Neuron (in vitro differentiated cells): Measurements from ENCODE around the gene SEC31B.

Source experiments
- H2AFZ ChIP-seq: one replicate; pipeline ENCODE4 v1.6.1; 2013; ENCODE audit warnings: low read depth, mild to moderate bottlenecking, inconsistent platforms, low read length, moderate library complexity
- H3K27me3 ChIP-seq: one replicate; pipeline ENCODE4 v1.6.1; 2013; ENCODE audit warnings: low read length; ENCODE audit not compliant: insufficient read depth
- H3K36me3 ChIP-seq: one replicate; pipeline ENCODE4 v1.6.1; 2013; ENCODE audit warnings: low read length; ENCODE audit not compliant: insufficient read depth
- H3K4me1 ChIP-seq: one replicate; pipeline ENCODE4 v1.6.1; 2013; ENCODE audit warnings: low read length; ENCODE audit not compliant: insufficient read depth
- H3K4me3 ChIP-seq: 2 replicates; pipeline ENCODE4 v1.5.1; 2013; ENCODE audit warnings: mild to moderate bottlenecking, low read length, moderate library complexity
- H3K9me3 ChIP-seq: one replicate; pipeline ENCODE4 v1.6.1; 2013; ENCODE audit warnings: low read length

The SEC31B gene

GRCh38 chr10:100544950-100545349 is 25.3 kb upstream of the SEC31B start:
- Histone ChIP-seq H3K4me1 (no peaks in the 10 kb centered on the region), H2AFZ (no peak overlapping the region), H3K4me3 (no peak overlapping the region), H3K36me3 (peaks cover 90% of the 10 kb centered on the region), H3K9me3 (no peaks in the 10 kb centered on the region), H3K27me3 (no peaks in the 10 kb centered on the region)

GRCh38 chr10:100537475-100537874 is 17.8 kb upstream of the SEC31B start:
- H3K9me3 ChIP-seq, result no peaks in the 10 kb centered on the region
- H3K4me1 ChIP-seq, result peaks cover 17% of the 10 kb centered on the region
- no peak overlapping the region for H3K4me3 ChIP-seq
- H3K27me3 ChIP-seq, result no peaks in the 10 kb centered on the region
- peaks cover 40% of the 10 kb centered on the region for H3K36me3 ChIP-seq
- H2AFZ ChIP-seq, result no peak overlapping the region

GRCh38 chr10:100535715-100536353 is 16.2 kb upstream of the SEC31B start, which contains the start of gene HIF1AN:
TSS of gene HIF1AN (plus strand) at chr10:100535943. CDS start at chr10:100535959, 16 bp downstream.
- Histone ChIP-seq H3K4me1 (peaks cover 17% of the 10 kb centered on the region), H3K36me3 (peaks cover 27% of the 10 kb centered on the region), H3K27me3 (no peaks in the 10 kb centered on the region), H3K9me3 (no peaks in the 10 kb centered on the region), H2AFZ (peak within 1 kb of the TSS; percentile 67), H3K4me3 (peak within 1 kb of the TSS; percentile 97)

- peak overlapping the region; percentile 67 for H2AFZ ChIP-seq
- peak overlapping the region; percentile 97 for H3K4me3 ChIP-seq
- H3K36me3 ChIP-seq, result peaks cover 22% of the 10 kb centered on the region
- H3K27me3 ChIP-seq, result no peaks in the 10 kb centered on the region
- H3K4me1 ChIP-seq, result peaks cover 17% of the 10 kb centered on the region
- no peaks in the 10 kb centered on the region for H3K9me3 ChIP-seq
Observed at GRCh38 chr10:100535338-100535714, 15.7 kb upstream of the SEC31B start.

- Histone ChIP-seq H3K4me1 (peaks cover 20% of the 10 kb centered on the region), H3K9me3 (no peaks in the 10 kb centered on the region), H3K36me3 (peaks cover 18% of the 10 kb centered on the region), H2AFZ (peak overlapping the region; percentile 67), H3K27me3 (no peaks in the 10 kb centered on the region), H3K4me3 (no peak overlapping the region)
Observed at GRCh38 chr10:100534726-100535125, 15.1 kb upstream of the SEC31B start.

- no peak overlapping the region for H2AFZ ChIP-seq
- H3K4me3 ChIP-seq, result no peak overlapping the region
- H3K4me1 ChIP-seq, result peaks cover 23% of the 10 kb centered on the region
- peaks cover 3% of the 10 kb centered on the region for H3K36me3 ChIP-seq
- no peaks in the 10 kb centered on the region for H3K9me3 ChIP-seq
- H3K27me3 ChIP-seq, result no peaks in the 10 kb centered on the region
Observed at GRCh38 chr10:100531761-100532160, 12.1 kb upstream of the SEC31B start.

- Histone ChIP-seq H3K4me1 (peaks cover 15% of the 10 kb centered on the region), H3K4me3 (peak within 1 kb of the TSS; percentile 85), H2AFZ (peak within 1 kb of the TSS; percentile 85), H3K27me3 (no peaks in the 10 kb centered on the region), H3K36me3 (peaks cover 23% of the 10 kb centered on the region), H3K9me3 (no peaks in the 10 kb centered on the region)
Observed at GRCh38 chr10:100529475-100530298, 10.0 kb upstream of the SEC31B start, which contains the start of gene NDUFB8. TSS of gene NDUFB8 (minus strand) at chr10:100529871. CDS start at chr10:100529851, 20 bp downstream.

GRCh38 chr10:100528921-100529474 is 9.3 kb upstream of the SEC31B start:
- H3K4me3 ChIP-seq, result peak overlapping the region; percentile 85
- H2AFZ ChIP-seq, result peak overlapping the region; percentile 85
- peaks cover 15% of the 10 kb centered on the region for H3K4me1 ChIP-seq
- H3K36me3 ChIP-seq, result peaks cover 30% of the 10 kb centered on the region
- H3K27me3 ChIP-seq, result no peaks in the 10 kb centered on the region
- no peaks in the 10 kb centered on the region for H3K9me3 ChIP-seq

GRCh38 chr10:100528123-100528886 is 8.6 kb upstream of the SEC31B start:
- H3K9me3 ChIP-seq, result no peaks in the 10 kb centered on the region
- H2AFZ ChIP-seq, result no peak overlapping the region
- peaks cover 36% of the 10 kb centered on the region for H3K36me3 ChIP-seq
- peaks cover 15% of the 10 kb centered on the region for H3K4me1 ChIP-seq
- H3K4me3 ChIP-seq, result peak overlapping the region; percentile 85
- no peaks in the 10 kb centered on the region for H3K27me3 ChIP-seq

- peaks cover 37% of the 10 kb centered on the region for H3K36me3 ChIP-seq
- H3K27me3 ChIP-seq, result no peaks in the 10 kb centered on the region
- H3K4me1 ChIP-seq, result peaks cover 12% of the 10 kb centered on the region
- no peak overlapping the region for H3K4me3 ChIP-seq
- H3K9me3 ChIP-seq, result no peaks in the 10 kb centered on the region
- no peak overlapping the region for H2AFZ ChIP-seq
Observed at GRCh38 chr10:100524638-100525037, 5.0 kb upstream of the SEC31B start.

GRCh38 chr10:100524206-100524605 is 4.5 kb upstream of the SEC31B start:
- Histone ChIP-seq H2AFZ (no peak overlapping the region), H3K36me3 (peaks cover 37% of the 10 kb centered on the region), H3K9me3 (no peaks in the 10 kb centered on the region)

GRCh38 chr10:100522945-100523344 is 3.3 kb upstream of the SEC31B start:
- no peaks in the 10 kb centered on the region for H3K27me3 ChIP-seq
- H3K4me3 ChIP-seq, result no peak overlapping the region
- H3K36me3 ChIP-seq, result peaks cover 37% of the 10 kb centered on the region
- H3K4me1 ChIP-seq, result no peaks in the 10 kb centered on the region
- no peaks in the 10 kb centered on the region for H3K9me3 ChIP-seq
- H2AFZ ChIP-seq, result no peak overlapping the region

More at GRCh38 chr10:100524206-100524605, 4.5 kb upstream of the SEC31B start:
- Histone ChIP-seq H3K4me1 (peaks cover 11% of the 10 kb centered on the region), H3K4me3 (no peak overlapping the region), H3K27me3 (no peaks in the 10 kb centered on the region)
